Neural crest cell (in vitro differentiated cells): ENCODE data around the gene CGB3. TPM values are rescaled to one million over a fixed set of nuclear protein-coding genes. Genes with fewer than 3 reads are reported as not detected.
"Not testable (repeated sequence)": the region's sequence is repeated elsewhere in the genome, so short reads cannot be mapped to it uniquely, and the experiment has no call there.

Experiments
- DNase-seq: peaks from one replicate; pipeline ENCODE4 v3.0.0; 2021; ENCODE audit warnings: low read depth, mixed read lengths, low spot score
- H3K27ac Mint-ChIP-seq: one replicate; pipeline ENCODE4 v1.8.0; 2021; ENCODE audit warnings: mild to moderate bottlenecking, mixed read lengths; ENCODE audit not compliant: unreplicated experiment
- H3K27me3 Mint-ChIP-seq: 2 replicates; pipeline ENCODE4 v1.8.0; 2021; ENCODE audit warnings: low read depth, mild to moderate bottlenecking, mixed read lengths
- H3K36me3 Mint-ChIP-seq: 2 replicates; pipeline ENCODE4 v1.8.0; 2021; ENCODE audit warnings: low read depth, mild to moderate bottlenecking, mixed read lengths
- H3K4me1 Mint-ChIP-seq: 2 replicates; pipeline ENCODE4 v1.8.0; 2021; ENCODE audit warnings: mixed read lengths
- H3K4me3 Mint-ChIP-seq: one replicate; pipeline ENCODE4 v1.8.0; 2021; ENCODE audit warnings: mild to moderate bottlenecking, mixed read lengths
- H3K9me3 Mint-ChIP-seq: 2 replicates; pipeline ENCODE4 v1.8.0; 2021; ENCODE audit warnings: mixed read lengths
- long read RNA-seq: library from polyadenylated mRNA; unstranded; transcript quantifications from one replicate; pipeline ENCODE4 v2.0.0, GENCODE V29; 2020
- total RNA-seq: library from RNA; stranded (reverse); gene quantifications from 2 replicates; pipeline ENCODE4 v1.2.1, GENCODE V29; 2021
- TF ChIP-seq, protein P1 (sequence below): fragments of 200-600 bp; sonication (generic); conservative IDR thresholded peaks from 2 replicates; pipeline ENCODE4 v1.5.0; 2021; ENCODE audit warnings: antibody characterized with exemption, mild to moderate bottlenecking

The CGB3 gene
- total RNA-seq, result not detected in 2 replicates
- long read RNA-seq, result 0 reads

DNA sequence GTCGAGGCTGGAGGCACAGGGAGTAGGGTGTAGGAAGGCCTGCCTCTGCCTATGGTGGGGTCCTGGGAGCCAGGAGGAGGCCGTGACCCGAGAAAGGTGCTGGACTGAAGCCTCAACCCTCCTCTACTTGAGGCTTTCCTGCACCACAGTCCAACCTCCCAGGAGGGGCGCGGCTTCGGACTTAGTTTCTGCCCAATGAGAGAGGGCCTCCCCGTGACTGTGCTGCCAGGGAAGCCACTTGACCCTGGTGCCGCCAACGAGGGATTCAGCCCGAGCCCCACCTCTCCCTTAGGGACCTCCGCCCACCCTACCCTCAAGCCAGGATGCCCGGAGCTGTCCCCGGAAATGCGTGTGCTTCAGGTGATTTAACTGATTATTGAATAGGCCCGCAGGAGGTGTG is at the start of gene CGB3:
Gene CGB3, minus strand, starts transcription at position 101 of the 400 bp plus-strand sequence. CDS start 362 bp downstream, outside the sequence.
- not testable (repeated sequence) for H3K9me3 Mint-ChIP-seq, DNase-seq, H3K4me1 Mint-ChIP-seq, H3K4me3 Mint-ChIP-seq, H3K36me3 Mint-ChIP-seq, H3K27ac Mint-ChIP-seq
- peaks cover 33% of the 10 kb centered on the region for H3K27me3 Mint-ChIP-seq

DNA sequence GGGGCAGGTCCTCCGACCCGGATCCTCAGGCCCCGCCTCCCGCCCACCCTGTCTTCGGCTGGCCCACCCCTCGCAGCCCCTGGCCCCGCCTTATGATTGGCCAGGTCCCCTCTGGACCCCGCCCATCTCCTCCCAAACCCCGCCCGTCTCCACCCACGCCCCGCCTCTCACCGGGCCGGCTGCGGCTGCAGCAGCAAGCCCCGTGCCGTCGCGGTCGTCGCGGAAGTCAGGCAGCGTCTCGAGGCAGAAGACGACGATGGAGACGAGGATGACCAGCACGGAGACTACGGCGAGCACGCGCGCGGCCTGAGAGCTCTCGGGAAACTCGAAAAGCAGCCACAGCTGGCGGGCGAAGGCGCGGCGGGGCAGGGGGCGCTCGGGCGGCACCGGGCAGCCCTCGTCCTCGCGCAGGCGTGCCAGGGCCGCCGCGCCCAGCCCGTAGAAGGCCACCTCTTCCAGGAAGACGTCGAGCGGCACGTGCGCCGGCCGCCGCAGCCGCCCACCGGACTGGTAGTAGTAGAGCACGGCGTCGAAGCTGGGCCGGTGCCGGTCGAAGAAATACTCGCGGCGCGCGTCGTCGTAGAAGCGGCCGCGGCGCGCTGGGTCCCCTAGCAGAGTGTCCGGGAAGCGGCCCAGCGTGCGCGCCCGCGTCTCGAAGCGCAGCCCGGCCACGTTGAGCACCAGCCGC is 47.9 kb upstream of the CGB3 start:
- Mint-ChIP-seq H3K27me3 (peaks cover 78% of the 10 kb centered on the region), H3K4me1 (peaks cover 5% of the 10 kb centered on the region), H3K27ac (no peak overlapping the region), H3K9me3 (peaks cover 13% of the 10 kb centered on the region), H3K36me3 (no peaks in the 10 kb centered on the region), H3K4me3 (no peak overlapping the region)
- TF ChIP-seq, protein P1, sequence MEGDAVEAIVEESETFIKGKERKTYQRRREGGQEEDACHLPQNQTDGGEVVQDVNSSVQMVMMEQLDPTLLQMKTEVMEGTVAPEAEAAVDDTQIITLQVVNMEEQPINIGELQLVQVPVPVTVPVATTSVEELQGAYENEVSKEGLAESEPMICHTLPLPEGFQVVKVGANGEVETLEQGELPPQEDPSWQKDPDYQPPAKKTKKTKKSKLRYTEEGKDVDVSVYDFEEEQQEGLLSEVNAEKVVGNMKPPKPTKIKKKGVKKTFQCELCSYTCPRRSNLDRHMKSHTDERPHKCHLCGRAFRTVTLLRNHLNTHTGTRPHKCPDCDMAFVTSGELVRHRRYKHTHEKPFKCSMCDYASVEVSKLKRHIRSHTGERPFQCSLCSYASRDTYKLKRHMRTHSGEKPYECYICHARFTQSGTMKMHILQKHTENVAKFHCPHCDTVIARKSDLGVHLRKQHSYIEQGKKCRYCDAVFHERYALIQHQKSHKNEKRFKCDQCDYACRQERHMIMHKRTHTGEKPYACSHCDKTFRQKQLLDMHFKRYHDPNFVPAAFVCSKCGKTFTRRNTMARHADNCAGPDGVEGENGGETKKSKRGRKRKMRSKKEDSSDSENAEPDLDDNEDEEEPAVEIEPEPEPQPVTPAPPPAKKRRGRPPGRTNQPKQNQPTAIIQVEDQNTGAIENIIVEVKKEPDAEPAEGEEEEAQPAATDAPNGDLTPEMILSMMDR, result no peak
- DNase-seq, result peak; percentile 46

DNA sequence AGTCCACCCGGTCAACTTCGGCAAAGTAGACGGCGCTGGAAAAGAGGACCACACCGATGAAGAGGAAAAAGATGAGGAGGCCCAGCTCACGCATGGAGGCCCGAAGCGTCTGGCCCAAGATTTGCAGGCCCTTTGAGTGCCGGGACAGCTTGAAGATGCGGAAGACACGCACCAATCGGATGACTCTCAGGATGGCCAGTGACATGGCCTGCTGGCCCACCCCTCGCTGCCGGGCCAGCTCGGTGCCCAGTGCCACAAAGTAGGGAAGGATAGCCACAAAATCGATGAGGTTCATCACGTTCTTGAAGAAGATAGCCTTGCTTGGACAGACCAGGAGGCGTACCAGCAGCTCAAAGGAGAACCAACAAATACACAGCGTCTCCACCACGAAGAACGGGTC is 46.3 kb upstream of the CGB3 start:
- peaks cover 13% of the 10 kb centered on the region for H3K9me3 Mint-ChIP-seq
- TF ChIP-seq, protein P1, result no peak
- peaks cover 90% of the 10 kb centered on the region for H3K27me3 Mint-ChIP-seq
- no peak overlapping the region for H3K27ac Mint-ChIP-seq
- no peak for DNase-seq
- H3K4me1 Mint-ChIP-seq, result peaks cover 5% of the 10 kb centered on the region
- no peak overlapping the region for H3K4me3 Mint-ChIP-seq
- no peaks in the 10 kb centered on the region for H3K36me3 Mint-ChIP-seq

DNA sequence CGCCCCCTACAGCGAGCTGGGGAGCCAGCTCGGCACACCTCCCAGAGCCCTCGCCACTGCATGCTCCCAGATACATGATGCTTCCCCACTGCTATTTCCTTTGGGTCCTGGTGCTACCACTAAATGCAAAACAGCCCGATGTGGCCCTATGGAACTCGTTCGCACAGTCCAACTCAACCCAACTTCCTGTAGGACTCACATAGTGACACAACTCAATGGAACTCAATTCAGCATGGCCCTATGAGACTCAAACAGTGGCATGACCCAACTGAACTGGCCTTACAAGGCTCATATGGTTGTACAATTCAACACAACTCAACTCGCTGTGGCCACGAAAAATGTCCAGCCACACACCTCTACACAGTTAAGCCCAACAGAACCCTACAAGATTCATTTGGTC is 44.9 kb upstream of the CGB3 start:
- Mint-ChIP-seq H3K27ac (no peak overlapping the region), H3K36me3 (no peaks in the 10 kb centered on the region), H3K4me3 (no peak overlapping the region), H3K9me3 (peaks cover 13% of the 10 kb centered on the region), H3K27me3 (peaks cover 89% of the 10 kb centered on the region), H3K4me1 (peaks cover 5% of the 10 kb centered on the region)
- DNase-seq, result no peak
- TF ChIP-seq, protein P1, result no peak

DNA sequence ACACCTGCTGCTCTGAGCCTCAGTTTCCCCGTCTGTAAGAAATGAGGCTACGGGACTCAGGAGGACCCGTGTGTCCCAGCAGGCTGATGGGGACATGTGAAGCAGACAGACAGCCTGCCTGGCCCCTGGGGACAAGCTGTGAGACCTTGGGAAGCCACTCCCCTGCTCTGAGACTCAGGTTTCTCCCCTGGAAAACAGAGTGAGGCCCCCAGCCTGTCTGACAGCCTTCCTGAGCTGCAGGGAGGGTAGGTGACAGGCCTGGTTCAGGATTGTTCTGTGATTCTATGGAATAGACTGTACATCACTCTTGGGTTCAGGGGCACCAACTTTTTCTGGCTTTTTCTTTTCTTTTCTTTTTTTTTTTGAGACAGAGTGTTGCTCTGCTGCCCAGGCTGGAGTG is 43.4 kb upstream of the CGB3 start:
- TF ChIP-seq, protein P1, result no peak
- Mint-ChIP-seq H3K9me3 (peaks cover 13% of the 10 kb centered on the region), H3K4me3 (no peak overlapping the region), H3K27me3 (peaks cover 86% of the 10 kb centered on the region), H3K36me3 (no peaks in the 10 kb centered on the region), H3K27ac (no peak overlapping the region), H3K4me1 (no peaks in the 10 kb centered on the region)
- no peak for DNase-seq

DNA sequence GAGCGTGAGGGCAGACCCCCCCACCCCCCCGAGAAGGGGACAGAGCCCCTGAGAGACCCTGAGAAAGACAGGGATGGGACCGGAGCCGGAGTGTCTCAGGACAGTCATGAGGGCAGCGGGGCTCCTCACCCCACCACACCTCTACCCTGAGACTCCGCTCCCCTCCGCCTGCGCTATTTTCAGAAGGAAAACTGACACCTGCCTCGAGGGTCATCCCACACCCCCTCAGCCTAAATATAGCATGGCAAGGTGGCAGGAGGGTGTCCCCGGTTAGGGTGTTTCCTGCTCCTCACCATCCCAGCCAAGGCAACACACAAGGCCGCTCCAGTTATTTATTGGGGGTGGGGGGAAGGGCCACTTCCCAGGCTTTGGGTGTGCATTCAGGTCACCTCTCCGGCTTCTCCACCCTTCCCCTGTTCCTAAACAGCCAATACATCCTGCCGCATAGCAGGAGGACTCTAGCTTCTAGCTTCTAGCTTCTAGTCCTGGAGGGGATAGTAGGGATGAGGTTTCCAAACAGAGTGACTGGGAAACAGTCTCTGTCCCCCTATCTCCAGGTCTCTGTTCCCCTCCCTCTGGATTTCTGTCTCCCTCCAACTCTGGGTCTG is 41.9 kb upstream of the CGB3 start:
- H3K4me1 Mint-ChIP-seq, result no peaks in the 10 kb centered on the region
- H3K27me3 Mint-ChIP-seq, result peaks cover 80% of the 10 kb centered on the region
- no peak overlapping the region for H3K27ac Mint-ChIP-seq
- H3K9me3 Mint-ChIP-seq, result peaks cover 13% of the 10 kb centered on the region
- no peaks in the 10 kb centered on the region for H3K36me3 Mint-ChIP-seq
- DNase-seq, result no peak
- peak overlapping the region; percentile 66 for H3K4me3 Mint-ChIP-seq
- TF ChIP-seq, protein P1, result no peak
